ENCODE results near the gene DUOX2. TPM values are rescaled to one million over a fixed set of nuclear protein-coding genes. Genes with fewer than 3 reads are reported as not detected.

DUOX2 gene
- total and polyA plus RNA-seq, 2 experiments from 2014 or later, result not detected

- H2AFZ ChIP-seq, result no peak overlapping the region
- H4K20me1 ChIP-seq (replicated peaks; ENCODE audit: insufficient read depth), result no peaks in the 10 kb centered on the region
- H3K4me3 Mint-ChIP-seq, result no peak overlapping the region
- H3K4me1 Mint-ChIP-seq, result no peaks in the 10 kb centered on the region
- H3F3A ChIP-seq (replicated peaks; ENCODE audit: low read depth), result no peaks in the 10 kb centered on the region
- no peak overlapping the region for H3K4me3 ChIP-seq
- no peaks in the 10 kb centered on the region for H3K4me1 ChIP-seq (ENCODE audit: insufficient read depth)
- ATAC-seq, result no peak
- H3K9me2 ChIP-seq (ENCODE audit: insufficient read depth), result no peaks in the 10 kb centered on the region
- H3K27me3 Mint-ChIP-seq (ENCODE audit: insufficient read depth, low read depth, poor library complexity), result peaks cover 2% of the 10 kb centered on the region
- no peaks in the 10 kb centered on the region for H3K36me3 ChIP-seq (ENCODE audit: insufficient read depth)
- no peak overlapping the region for H3K4me2 ChIP-seq
- H3K27ac Mint-ChIP-seq, result no peak overlapping the region
- H3K36me3 Mint-ChIP-seq (ENCODE audit: low read depth), result no peaks in the 10 kb centered on the region
- H3K27ac ChIP-seq (ENCODE audit: low read depth), result no peak overlapping the region
- TF ChIP-seq EZH2phosphoT487 (IDR thresholded peaks at IDR 0.05; ENCODE audit: unreplicated experiment), result no peak
- TF ChIP-seq ZNF331 (CRISPR knock-in tag; IDR thresholded peaks at IDR 0.05; ENCODE audit: low read depth), result no peak
- no peak for TF ChIP-seq NANOG (IDR thresholded peaks at IDR 0.05; ENCODE audit: borderline replicate concordance)
- TF ChIP-seq ZNF462 (CRISPR knock-in tag; IDR thresholded peaks at IDR 0.05), result no peak
- TF ChIP-seq ZNF114 (CRISPR knock-in tag; IDR thresholded peaks at IDR 0.05), result no peak
- TF ChIP-seq STAT1 (IDR thresholded peaks at IDR 0.05; ENCODE audit: unreplicated experiment), result no peak
- no peak for TF ChIP-seq JUNB (IDR thresholded peaks at IDR 0.05; ENCODE audit: unreplicated experiment)
- no peak for TF ChIP-seq CTCF (conservative IDR thresholded peaks at IDR 0.05; ENCODE audit: low read depth in 2 of 2)
- TF ChIP-seq REST (IDR thresholded peaks at IDR 0.05; ENCODE audit: unreplicated experiment), result no peak
- TF ChIP-seq CREB1 (CRISPR knock-in tag; IDR thresholded peaks at IDR 0.05; ENCODE audit: low read depth), result no peak
- TF ChIP-seq ETS1 (IDR thresholded peaks at IDR 0.05), result no peak
- TF ChIP-seq POLR2AphosphoS5 (IDR thresholded peaks at IDR 0.05; ENCODE audit: low read depth), result no peak
- TF ChIP-seq EZH2 (IDR thresholded peaks at IDR 0.05; ENCODE audit: low read depth, unreplicated experiment), result no peak
- no peaks in the 10 kb centered on the region for H3K79me2 ChIP-seq (replicated peaks; ENCODE audit: insufficient read depth)
- DNase-seq (ENCODE audit: low spot score), result no peak
- H3K27me3 ChIP-seq (ENCODE audit: insufficient read depth), result no peaks in the 10 kb centered on the region
- no peaks in the 10 kb centered on the region; the same call in 2 of the 3 replicates for H3K9me3 Mint-ChIP-seq
Observed at GRCh38 chr15:45094358-45094730, 19.6 kb downstream of the DUOX2 start.
